ENCODE data around the gene TEX44. TPM values are rescaled to one million over a fixed set of nuclear protein-coding genes. Genes with fewer than 3 reads are reported as not detected.
A peak's percentile ranks its signal among the peaks of the same experiment; 100 is the strongest.

TEX44 gene
- total and polyA plus RNA-seq, 9 of the 15 experiments (the other 6 are each of a cell fraction or from before 2014, with no cell fraction given) = not detected

DNA sequence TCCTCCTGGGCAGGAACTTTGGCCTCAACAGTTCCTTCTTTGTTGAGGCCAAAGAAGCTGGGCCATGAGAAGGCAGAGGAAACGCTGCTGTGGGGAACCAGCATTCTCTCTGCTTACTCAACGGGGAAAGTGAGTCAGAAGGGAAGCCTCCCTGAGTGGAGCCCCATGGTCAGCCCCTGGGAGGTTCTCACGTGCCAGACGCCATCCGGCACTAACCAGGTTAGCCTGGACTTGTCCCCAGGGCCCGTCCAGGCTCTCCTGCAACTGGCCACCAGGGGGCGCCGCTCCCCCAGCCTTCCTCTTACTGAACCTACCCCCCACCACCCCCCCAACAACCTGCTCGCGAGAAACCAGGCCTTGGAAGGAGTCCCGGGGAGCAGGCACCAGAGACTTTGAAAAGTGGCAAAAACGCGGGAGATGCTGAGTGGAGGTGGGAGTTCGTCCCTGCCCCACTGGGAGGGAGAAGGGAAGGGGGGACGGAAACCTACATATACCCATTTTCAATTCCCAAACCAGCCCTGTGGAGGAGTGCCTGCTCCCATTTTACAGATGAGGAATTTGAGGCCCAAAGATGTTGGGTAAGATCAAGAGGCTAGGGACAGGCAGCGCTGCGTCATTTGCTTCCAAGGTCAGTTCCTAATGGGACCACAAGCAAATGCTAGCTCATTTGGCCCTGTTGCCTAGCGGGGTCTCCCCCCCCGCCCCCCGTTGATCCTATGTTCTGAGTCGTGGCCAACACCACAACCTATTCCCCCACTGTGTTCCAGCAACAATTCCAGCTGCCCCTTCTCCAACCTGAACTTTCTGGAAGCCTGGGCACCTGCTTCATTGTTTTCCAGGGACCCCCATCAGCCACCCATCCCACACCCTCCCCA is 20.0 kb downstream of the TEX44 start (continued):
- TF ChIP-seq, protein P1, sequence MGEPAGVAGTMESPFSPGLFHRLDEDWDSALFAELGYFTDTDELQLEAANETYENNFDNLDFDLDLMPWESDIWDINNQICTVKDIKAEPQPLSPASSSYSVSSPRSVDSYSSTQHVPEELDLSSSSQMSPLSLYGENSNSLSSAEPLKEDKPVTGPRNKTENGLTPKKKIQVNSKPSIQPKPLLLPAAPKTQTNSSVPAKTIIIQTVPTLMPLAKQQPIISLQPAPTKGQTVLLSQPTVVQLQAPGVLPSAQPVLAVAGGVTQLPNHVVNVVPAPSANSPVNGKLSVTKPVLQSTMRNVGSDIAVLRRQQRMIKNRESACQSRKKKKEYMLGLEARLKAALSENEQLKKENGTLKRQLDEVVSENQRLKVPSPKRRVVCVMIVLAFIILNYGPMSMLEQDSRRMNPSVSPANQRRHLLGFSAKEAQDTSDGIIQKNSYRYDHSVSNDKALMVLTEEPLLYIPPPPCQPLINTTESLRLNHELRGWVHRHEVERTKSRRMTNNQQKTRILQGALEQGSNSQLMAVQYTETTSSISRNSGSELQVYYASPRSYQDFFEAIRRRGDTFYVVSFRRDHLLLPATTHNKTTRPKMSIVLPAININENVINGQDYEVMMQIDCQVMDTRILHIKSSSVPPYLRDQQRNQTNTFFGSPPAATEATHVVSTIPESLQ (CRISPR knock-in tag; IDR thresholded peaks at IDR 0.05) = no peak
- TF ChIP-seq L3MBTL2 (IDR thresholded peaks at IDR 0.05) (peak; percentile 67), CBX3 (IDR thresholded peaks at IDR 0.05; ENCODE audit: borderline replicate concordance in 1 of 2, low read length in 2 of 2) (no peak; a peak in 1 of 3 replicates), GABPB1 (CRISPR knock-in tag; IDR thresholded peaks at IDR 0.05) (no peak; the same call in 1 of the 2 replicates), NCOA1 (IDR thresholded peaks at IDR 0.05; ENCODE audit: low read depth) (no peak), NFIC (IDR thresholded peaks at IDR 0.05) (0 out of 2 replicates have a peak, but pooled peaks have one; percentile 21), ZNF311 (CRISPR knock-in tag; IDR thresholded peaks at IDR 0.05) (no peak), POLR2AphosphoS5 (IDR thresholded peaks at IDR 0.05; ENCODE audit: control insufficient read depth, insufficient read depth, low read depth, low read length) (no peak), PRMT5 (CRISPR knock-in tag; IDR thresholded peaks at IDR 0.05) (no peak)
- TF ChIP-seq, protein P2, sequence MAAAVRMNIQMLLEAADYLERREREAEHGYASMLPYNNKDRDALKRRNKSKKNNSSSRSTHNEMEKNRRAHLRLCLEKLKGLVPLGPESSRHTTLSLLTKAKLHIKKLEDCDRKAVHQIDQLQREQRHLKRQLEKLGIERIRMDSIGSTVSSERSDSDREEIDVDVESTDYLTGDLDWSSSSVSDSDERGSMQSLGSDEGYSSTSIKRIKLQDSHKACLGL (CRISPR knock-in tag; IDR thresholded peaks at IDR 0.05; ENCODE audit: borderline replicate concordance, poor library complexity, severe bottlenecking) = no peak
- TF ChIP-seq, protein P3, sequence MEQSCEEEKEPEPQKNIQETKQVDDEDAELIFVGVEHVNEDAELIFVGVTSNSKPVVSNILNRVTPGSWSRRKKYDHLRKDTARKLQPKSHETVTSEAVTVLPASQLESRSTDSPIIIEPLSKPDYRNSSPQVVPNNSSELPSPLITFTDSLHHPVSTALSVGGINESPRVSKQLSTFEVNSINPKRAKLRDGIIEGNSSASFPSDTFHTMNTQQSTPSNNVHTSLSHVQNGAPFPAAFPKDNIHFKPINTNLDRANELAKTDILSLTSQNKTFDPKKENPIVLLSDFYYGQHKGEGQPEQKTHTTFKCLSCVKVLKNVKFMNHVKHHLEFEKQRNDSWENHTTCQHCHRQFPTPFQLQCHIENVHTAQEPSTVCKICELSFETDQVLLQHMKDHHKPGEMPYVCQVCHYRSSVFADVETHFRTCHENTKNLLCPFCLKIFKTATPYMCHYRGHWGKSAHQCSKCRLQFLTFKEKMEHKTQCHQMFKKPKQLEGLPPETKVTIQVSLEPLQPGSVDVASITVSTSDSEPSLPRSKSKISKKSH (CRISPR knock-in tag; IDR thresholded peaks at IDR 0.05) = no peak
- TF ChIP-seq, protein P4, sequence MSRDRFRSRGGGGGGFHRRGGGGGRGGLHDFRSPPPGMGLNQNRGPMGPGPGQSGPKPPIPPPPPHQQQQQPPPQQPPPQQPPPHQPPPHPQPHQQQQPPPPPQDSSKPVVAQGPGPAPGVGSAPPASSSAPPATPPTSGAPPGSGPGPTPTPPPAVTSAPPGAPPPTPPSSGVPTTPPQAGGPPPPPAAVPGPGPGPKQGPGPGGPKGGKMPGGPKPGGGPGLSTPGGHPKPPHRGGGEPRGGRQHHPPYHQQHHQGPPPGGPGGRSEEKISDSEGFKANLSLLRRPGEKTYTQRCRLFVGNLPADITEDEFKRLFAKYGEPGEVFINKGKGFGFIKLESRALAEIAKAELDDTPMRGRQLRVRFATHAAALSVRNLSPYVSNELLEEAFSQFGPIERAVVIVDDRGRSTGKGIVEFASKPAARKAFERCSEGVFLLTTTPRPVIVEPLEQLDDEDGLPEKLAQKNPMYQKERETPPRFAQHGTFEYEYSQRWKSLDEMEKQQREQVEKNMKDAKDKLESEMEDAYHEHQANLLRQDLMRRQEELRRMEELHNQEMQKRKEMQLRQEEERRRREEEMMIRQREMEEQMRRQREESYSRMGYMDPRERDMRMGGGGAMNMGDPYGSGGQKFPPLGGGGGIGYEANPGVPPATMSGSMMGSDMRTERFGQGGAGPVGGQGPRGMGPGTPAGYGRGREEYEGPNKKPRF (IDR thresholded peaks at IDR 0.05; ENCODE audit: low read depth, low read length) = no peak
- TF ChIP-seq, protein P5, sequence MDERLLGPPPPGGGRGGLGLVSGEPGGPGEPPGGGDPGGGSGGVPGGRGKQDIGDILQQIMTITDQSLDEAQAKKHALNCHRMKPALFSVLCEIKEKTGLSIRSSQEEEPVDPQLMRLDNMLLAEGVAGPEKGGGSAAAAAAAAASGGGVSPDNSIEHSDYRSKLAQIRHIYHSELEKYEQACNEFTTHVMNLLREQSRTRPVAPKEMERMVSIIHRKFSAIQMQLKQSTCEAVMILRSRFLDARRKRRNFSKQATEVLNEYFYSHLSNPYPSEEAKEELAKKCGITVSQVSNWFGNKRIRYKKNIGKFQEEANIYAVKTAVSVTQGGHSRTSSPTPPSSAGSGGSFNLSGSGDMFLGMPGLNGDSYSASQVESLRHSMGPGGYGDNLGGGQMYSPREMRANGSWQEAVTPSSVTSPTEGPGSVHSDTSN (CRISPR knock-in tag; IDR thresholded peaks at IDR 0.05; ENCODE audit: low read depth) = no peak
- TF ChIP-seq, protein P5 (tag; conservative IDR thresholded peaks at IDR 0.05; ENCODE audit: low read depth) = no peak
- TF ChIP-seq, protein P6, sequence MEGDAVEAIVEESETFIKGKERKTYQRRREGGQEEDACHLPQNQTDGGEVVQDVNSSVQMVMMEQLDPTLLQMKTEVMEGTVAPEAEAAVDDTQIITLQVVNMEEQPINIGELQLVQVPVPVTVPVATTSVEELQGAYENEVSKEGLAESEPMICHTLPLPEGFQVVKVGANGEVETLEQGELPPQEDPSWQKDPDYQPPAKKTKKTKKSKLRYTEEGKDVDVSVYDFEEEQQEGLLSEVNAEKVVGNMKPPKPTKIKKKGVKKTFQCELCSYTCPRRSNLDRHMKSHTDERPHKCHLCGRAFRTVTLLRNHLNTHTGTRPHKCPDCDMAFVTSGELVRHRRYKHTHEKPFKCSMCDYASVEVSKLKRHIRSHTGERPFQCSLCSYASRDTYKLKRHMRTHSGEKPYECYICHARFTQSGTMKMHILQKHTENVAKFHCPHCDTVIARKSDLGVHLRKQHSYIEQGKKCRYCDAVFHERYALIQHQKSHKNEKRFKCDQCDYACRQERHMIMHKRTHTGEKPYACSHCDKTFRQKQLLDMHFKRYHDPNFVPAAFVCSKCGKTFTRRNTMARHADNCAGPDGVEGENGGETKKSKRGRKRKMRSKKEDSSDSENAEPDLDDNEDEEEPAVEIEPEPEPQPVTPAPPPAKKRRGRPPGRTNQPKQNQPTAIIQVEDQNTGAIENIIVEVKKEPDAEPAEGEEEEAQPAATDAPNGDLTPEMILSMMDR (IDR thresholded peaks at IDR 0.05 in 2 of 3, conservative IDR thresholded peaks at IDR 0.05 in 1 of 3; ENCODE audit: insufficient read depth in 2 of 3, low read depth in 1 of 3, low read length in 3 of 3) = peak; percentile 77 to 86 (median 82)
